Neural progenitor cell (in vitro differentiated cells): ENCODE results near the gene ZNF786.

Experiments
- EZH2phosphoT487 ChIP-seq: fragments of 200-600 bp; sonication (generic); IDR thresholded peaks from 2 replicates; pipeline ENCODE4 v1.6.1; 2017; ENCODE audit warnings: antibody characterized with exemption
- TF ChIP-seq, protein P1 (sequence below): fragments of 200-600 bp; sonication (generic); IDR thresholded peaks from 2 replicates; pipeline ENCODE4 v1.5.1; 2017; ENCODE audit warnings: antibody characterized with exemption, mild to moderate bottlenecking

GRCh38 chr7:149071641-149072437 is 18.7 kb downstream of the ZNF786 start:
- TF ChIP-seq, protein P1, sequence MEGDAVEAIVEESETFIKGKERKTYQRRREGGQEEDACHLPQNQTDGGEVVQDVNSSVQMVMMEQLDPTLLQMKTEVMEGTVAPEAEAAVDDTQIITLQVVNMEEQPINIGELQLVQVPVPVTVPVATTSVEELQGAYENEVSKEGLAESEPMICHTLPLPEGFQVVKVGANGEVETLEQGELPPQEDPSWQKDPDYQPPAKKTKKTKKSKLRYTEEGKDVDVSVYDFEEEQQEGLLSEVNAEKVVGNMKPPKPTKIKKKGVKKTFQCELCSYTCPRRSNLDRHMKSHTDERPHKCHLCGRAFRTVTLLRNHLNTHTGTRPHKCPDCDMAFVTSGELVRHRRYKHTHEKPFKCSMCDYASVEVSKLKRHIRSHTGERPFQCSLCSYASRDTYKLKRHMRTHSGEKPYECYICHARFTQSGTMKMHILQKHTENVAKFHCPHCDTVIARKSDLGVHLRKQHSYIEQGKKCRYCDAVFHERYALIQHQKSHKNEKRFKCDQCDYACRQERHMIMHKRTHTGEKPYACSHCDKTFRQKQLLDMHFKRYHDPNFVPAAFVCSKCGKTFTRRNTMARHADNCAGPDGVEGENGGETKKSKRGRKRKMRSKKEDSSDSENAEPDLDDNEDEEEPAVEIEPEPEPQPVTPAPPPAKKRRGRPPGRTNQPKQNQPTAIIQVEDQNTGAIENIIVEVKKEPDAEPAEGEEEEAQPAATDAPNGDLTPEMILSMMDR = peak; percentile 61
- no peak for TF ChIP-seq EZH2phosphoT487
